ENCODE measurements around the gene PSMD2.

The PSMD2 gene

DNA sequence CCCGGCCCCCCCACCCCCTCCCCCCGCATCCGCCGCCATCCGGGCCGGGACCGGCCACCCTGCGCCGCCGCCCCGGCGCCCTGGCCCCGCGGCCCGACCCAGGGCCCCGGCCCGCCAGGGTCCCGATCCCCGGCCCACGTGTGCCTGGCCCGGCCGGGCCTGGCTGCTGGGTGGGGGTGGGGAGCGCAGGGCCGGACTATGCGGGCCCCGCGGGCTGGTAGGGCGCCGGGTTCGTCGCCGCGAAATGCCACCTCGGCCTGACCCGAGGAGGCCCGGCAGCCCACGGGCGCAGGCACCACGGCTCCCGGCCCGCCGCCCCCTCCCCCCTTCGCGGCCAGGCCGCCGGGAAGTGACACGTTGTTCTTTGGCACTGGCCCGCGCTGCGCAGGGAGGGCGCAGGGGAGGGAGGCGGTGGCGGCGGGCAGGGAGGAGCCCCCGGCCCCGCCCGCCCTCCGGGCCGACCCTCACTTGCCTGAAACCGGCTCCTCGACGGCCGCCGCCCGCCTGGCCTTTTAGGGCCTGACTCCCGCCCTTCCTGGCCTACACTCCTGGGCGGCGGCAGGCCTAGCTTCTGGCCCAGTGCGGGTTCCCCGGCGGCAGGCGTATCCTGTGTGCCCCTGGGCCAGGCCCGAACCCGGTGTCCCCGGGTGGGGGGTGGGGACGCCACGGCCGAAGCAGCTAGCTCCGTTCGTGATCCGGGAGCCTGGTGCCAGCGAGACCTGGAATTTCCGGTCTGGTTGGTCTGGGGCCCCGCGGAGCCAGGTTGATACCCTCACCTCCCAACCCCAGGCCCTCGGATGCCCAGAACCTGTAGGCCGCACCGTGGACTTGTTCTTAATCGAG lies 15.9 kb downstream of the PSMD2 start:
- Histone ChIP-seq H3K27ac (ENCODE audit: low read depth, low read length) (peak overlapping the region; percentile 98), H3K9ac (ENCODE audit: low read length) (peak overlapping the region; percentile 99), H3K27me3 (ENCODE audit: control insufficient read depth, insufficient read depth, low read length) (no peaks in the 10 kb centered on the region), H3K4me3 (ENCODE audit: low read length) (peak overlapping the region; percentile 94), H3K36me3 (ENCODE audit: control insufficient read depth, insufficient read depth, low read length) (peaks cover 5% of the 10 kb centered on the region), H3K4me1 (ENCODE audit: control insufficient read depth, insufficient read depth, low read length) (peaks cover 18% of the 10 kb centered on the region)

DNA sequence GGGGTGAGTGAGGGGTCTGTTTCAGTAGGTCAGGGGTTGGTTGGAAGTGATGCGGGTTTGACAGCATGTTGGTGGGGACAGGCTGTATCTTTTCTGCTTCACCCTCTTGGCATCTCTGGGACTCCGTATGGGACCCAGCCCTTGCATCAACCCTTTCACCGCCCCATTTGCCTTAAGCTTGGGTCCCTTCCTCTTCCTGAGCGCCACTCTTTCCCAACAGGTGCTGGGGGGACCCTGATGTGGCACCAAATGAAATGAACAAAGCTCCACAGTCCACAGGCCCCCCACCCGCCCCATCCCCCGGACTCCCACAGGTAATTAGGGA lies 16.5 kb downstream of the PSMD2 start:
- peak overlapping the region; percentile 99 for H3K9ac ChIP-seq (ENCODE audit: low read length)
- peak overlapping the region; percentile 94 for H3K4me3 ChIP-seq (ENCODE audit: low read length)
- no peaks in the 10 kb centered on the region for H3K27me3 ChIP-seq (ENCODE audit: control insufficient read depth, insufficient read depth, low read length)
- peak overlapping the region; percentile 98 for H3K27ac ChIP-seq (ENCODE audit: low read depth, low read length)
- H3K4me1 ChIP-seq (ENCODE audit: control insufficient read depth, insufficient read depth, low read length) = peaks cover 22% of the 10 kb centered on the region
- peaks cover 6% of the 10 kb centered on the region for H3K36me3 ChIP-seq (ENCODE audit: control insufficient read depth, insufficient read depth, low read length)

DNA sequence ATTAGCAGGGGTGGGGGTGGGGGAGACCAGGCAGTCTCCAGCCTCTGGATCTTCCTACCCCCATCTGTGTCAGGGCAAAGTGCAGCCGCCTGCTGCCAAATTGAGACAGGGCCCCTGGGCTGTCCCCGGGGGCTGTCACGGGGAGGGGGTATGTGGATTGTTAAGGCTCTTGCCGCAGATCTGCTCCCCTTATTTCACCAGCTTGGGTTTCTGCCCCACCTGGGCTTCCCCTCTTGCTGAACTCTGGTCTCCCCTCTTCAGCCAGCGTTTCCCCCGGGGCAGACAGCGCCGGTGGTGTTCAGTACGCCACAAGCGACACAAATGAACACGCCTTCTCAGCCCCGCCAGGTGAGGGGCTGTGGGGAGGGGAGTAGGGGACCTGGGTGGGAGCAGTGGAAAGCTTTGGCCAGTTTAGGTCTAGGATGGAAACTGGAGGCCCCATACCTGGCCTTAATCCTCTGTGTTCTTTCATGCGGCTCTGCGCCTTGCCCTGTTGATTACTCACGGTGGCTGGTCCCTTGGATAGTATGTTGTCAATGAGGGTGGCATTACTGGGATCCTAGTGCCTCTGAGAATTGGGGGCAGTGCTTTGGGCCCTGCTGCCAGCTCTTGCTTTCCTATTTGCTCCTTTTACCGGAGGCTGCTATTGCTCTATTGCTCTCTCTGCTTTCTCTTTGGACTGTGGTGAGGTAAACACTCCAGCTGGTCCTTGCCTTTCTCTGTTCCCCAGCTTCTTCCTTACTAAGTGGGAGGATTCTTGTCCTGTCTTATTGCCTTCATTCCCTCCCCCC lies 17.0 kb downstream of the PSMD2 start:
- H3K27ac ChIP-seq (ENCODE audit: low read depth, low read length) = peak overlapping the region; percentile 98
- peak overlapping the region; percentile 94 for H3K4me3 ChIP-seq (ENCODE audit: low read length)
- H3K36me3 ChIP-seq (ENCODE audit: control insufficient read depth, insufficient read depth, low read length) = peaks cover 11% of the 10 kb centered on the region
- no peaks in the 10 kb centered on the region for H3K27me3 ChIP-seq (ENCODE audit: control insufficient read depth, insufficient read depth, low read length)
- peak overlapping the region; percentile 24 for H3K9ac ChIP-seq (ENCODE audit: low read length)
- H3K4me1 ChIP-seq (ENCODE audit: control insufficient read depth, insufficient read depth, low read length) = peaks cover 25% of the 10 kb centered on the region

DNA sequence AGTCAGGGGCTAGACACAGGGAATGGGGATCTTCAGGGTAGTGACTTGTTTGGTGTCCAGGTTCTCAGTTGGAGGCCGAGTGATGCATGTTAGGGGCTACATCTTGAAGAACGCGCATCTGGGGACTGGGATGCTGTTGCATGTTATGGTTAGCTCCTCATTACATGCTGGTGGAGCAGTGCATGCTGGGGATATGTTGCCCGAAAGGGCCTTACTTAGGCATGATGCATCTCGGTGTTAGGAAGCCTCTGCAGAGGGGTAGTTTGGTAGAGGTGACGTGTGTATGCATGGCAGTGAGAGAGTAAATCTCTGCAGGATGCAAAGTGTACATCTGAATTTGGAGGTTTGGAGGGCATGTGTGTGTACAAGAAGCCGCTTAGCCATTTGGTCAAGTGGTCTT lies 17.8 kb downstream of the PSMD2 start:
- Histone ChIP-seq H3K9ac (ENCODE audit: low read length) (no peak overlapping the region), H3K27ac (ENCODE audit: low read depth, low read length) (peak overlapping the region; percentile 98), H3K36me3 (ENCODE audit: control insufficient read depth, insufficient read depth, low read length) (peaks cover 19% of the 10 kb centered on the region), H3K4me1 (ENCODE audit: control insufficient read depth, insufficient read depth, low read length) (peaks cover 25% of the 10 kb centered on the region), H3K4me3 (ENCODE audit: low read length) (peak overlapping the region; percentile 94), H3K27me3 (ENCODE audit: control insufficient read depth, insufficient read depth, low read length) (no peaks in the 10 kb centered on the region)

DNA sequence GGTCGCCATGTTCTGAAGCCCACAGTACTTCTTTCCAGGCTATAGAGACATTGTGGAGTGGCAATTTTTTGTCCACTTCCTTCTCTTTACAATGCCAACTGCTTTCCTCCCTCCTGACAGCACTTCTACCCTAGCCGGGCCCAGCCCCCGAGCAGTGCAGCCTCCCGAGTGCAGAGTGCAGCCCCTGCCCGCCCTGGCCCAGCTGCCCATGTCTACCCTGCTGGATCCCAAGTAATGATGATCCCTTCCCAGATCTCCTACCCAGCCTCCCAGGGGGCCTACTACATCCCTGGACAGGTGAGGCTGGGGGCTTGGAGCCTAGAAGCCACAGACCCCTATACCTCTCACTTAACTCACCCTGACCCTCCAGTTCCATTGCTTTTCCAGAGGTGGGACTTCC lies 18.2 kb downstream of the PSMD2 start:
- Histone ChIP-seq H3K4me1 (ENCODE audit: control insufficient read depth, insufficient read depth, low read length) (peaks cover 25% of the 10 kb centered on the region), H3K36me3 (ENCODE audit: control insufficient read depth, insufficient read depth, low read length) (peaks cover 23% of the 10 kb centered on the region), H3K27me3 (ENCODE audit: control insufficient read depth, insufficient read depth, low read length) (no peaks in the 10 kb centered on the region), H3K4me3 (ENCODE audit: low read length) (peak overlapping the region; percentile 94), H3K9ac (ENCODE audit: low read length) (no peak overlapping the region), H3K27ac (ENCODE audit: low read depth, low read length) (no peak overlapping the region)

DNA sequence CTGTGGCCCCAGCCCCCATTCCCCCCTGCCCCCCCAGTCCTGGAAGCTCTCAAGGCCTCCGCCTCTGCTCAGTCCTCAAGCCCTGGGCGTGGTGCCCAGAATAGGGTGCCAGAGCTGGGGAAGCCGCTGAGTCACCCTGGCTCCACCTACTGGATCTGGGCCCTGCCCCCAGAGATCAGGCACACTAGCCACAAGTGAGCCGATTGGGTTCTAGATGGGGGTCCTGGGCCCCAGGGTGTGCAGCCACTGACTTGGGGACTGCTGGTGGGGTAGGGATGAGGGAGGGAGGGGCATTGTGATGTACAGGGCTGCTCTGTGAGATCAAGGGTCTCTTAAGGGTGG lies 21.0 kb downstream of the PSMD2 start:
- H3K27ac ChIP-seq (ENCODE audit: low read depth, low read length) = peak overlapping the region; percentile 97

DNA sequence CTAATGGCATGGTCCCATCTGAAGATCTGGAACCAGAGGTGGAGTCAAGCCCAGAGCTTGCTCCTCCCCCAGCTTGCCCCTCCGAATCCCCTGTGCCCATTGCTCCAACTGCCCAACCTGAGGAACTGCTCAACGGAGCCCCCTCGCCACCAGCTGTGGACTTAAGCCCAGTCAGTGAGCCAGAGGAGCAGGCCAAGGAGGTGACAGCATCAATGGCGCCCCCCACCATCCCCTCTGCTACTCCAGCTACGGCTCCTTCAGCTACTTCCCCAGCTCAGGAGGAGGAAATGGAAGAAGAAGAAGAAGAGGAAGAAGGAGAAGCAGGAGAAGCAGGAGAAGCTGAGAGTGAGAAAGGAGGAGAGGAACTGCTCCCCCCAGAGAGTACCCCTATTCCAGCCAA lies 22.6 kb downstream of the PSMD2 start:
- H3K4me1 ChIP-seq (ENCODE audit: control insufficient read depth, insufficient read depth, low read length) = peaks cover 18% of the 10 kb centered on the region
- H3K27me3 ChIP-seq (ENCODE audit: control insufficient read depth, insufficient read depth, low read length) = no peaks in the 10 kb centered on the region
- no peak overlapping the region for H3K27ac ChIP-seq (ENCODE audit: low read depth, low read length)
- peaks cover 64% of the 10 kb centered on the region for H3K36me3 ChIP-seq (ENCODE audit: control insufficient read depth, insufficient read depth, low read length)
- no peak overlapping the region for H3K4me3 ChIP-seq (ENCODE audit: low read length)
- H3K9ac ChIP-seq (ENCODE audit: low read length) = no peak overlapping the region

More for the DNA sequence above, 21.0 kb downstream of the PSMD2 start:
- no peaks in the 10 kb centered on the region for H3K27me3 ChIP-seq (ENCODE audit: control insufficient read depth, insufficient read depth, low read length)
- H3K4me1 ChIP-seq (ENCODE audit: control insufficient read depth, insufficient read depth, low read length) = peaks cover 25% of the 10 kb centered on the region
- peak overlapping the region; percentile 56 for H3K4me3 ChIP-seq (ENCODE audit: low read length)
- no peak overlapping the region for H3K9ac ChIP-seq (ENCODE audit: low read length)
- peaks cover 50% of the 10 kb centered on the region for H3K36me3 ChIP-seq (ENCODE audit: control insufficient read depth, insufficient read depth, low read length)

DNA sequence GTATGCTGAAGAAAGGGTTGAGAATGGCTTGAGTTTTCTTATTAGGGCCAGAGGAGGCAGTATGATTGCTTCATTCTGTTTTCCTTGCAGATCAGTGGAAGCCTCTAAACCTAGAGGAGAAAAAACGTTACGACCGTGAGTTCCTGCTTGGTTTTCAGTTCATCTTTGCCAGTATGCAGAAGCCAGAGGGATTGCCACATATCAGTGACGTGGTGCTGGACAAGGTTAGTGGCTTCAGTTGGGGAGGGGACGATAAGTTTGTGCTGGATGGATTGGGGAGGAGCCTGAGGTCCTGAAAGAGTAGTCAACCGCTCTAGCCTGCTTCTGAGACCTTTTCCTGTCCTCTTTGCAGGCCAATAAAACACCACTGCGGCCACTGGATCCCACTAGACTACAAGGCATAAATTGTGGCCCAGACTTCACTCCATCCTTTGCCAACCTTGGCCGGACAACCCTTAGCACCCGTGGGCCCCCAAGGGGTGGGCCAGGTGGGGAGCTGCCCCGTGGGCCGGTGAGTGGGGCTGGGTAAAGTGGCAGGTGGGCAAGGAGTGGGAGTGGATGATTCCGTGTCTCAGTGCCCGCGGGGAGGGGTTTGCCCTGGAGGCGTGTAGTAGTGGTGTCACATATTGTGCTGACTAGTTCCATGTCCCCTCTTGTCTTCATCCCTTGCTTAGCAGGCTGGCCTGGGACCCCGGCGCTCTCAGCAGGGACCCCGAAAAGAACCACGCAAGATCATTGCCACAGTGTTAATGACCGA lies 23.9 kb downstream of the PSMD2 start:
- H3K4me1 ChIP-seq (ENCODE audit: control insufficient read depth, insufficient read depth, low read length) = peaks cover 18% of the 10 kb centered on the region
- H3K9ac ChIP-seq (ENCODE audit: low read length) = no peak overlapping the region
- no peak overlapping the region for H3K27ac ChIP-seq (ENCODE audit: low read depth, low read length)
- H3K36me3 ChIP-seq (ENCODE audit: control insufficient read depth, insufficient read depth, low read length) = peaks cover 71% of the 10 kb centered on the region
- H3K4me3 ChIP-seq (ENCODE audit: low read length) = no peak overlapping the region
- H3K27me3 ChIP-seq (ENCODE audit: control insufficient read depth, insufficient read depth, low read length) = no peaks in the 10 kb centered on the region

DNA sequence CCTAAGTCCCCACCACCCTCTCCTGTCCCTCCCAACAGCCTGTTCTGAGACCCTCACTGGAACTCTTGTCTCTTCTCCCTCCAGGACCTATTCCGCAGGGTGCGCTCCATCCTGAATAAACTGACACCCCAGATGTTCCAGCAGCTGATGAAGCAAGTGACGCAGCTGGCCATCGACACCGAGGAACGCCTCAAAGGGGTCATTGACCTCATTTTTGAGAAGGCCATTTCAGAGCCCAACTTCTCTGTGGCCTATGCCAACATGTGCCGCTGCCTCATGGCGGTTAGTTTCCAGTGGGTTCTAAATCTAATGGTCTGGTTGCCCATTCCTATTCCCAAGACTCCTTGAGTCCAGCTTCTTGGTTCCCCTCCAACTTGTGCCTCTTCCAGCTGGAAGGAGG lies 24.7 kb downstream of the PSMD2 start:
- Histone ChIP-seq H3K27me3 (ENCODE audit: control insufficient read depth, insufficient read depth, low read length) (no peaks in the 10 kb centered on the region), H3K4me1 (ENCODE audit: control insufficient read depth, insufficient read depth, low read length) (peaks cover 17% of the 10 kb centered on the region), H3K27ac (ENCODE audit: low read depth, low read length) (no peak overlapping the region), H3K4me3 (ENCODE audit: low read length) (no peak overlapping the region), H3K36me3 (ENCODE audit: control insufficient read depth, insufficient read depth, low read length) (peaks cover 77% of the 10 kb centered on the region), H3K9ac (ENCODE audit: low read length) (no peak overlapping the region)

DNA sequence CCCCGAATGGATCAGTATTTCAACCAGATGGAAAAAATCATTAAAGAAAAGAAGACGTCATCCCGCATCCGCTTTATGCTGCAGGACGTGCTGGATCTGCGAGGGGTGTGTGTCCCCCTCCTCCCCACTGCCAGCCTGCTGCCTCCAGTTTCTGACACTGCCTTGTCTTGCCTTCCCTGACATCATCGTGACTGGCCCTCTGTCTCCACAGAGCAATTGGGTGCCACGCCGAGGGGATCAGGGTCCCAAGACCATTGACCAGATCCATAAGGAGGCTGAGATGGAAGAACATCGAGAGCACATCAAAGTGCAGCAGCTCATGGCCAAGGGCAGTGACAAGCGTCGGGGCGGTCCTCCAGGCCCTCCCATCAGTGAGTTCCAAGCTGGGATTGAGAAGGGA lies 26.2 kb downstream of the PSMD2 start:
- H3K4me3 ChIP-seq (ENCODE audit: low read length) = no peak overlapping the region
- no peak overlapping the region for H3K27ac ChIP-seq (ENCODE audit: low read depth, low read length)
- no peak overlapping the region for H3K9ac ChIP-seq (ENCODE audit: low read length)
- H3K4me1 ChIP-seq (ENCODE audit: control insufficient read depth, insufficient read depth, low read length) = peaks cover 5% of the 10 kb centered on the region
- H3K36me3 ChIP-seq (ENCODE audit: control insufficient read depth, insufficient read depth, low read length) = peaks cover 83% of the 10 kb centered on the region
- H3K27me3 ChIP-seq (ENCODE audit: control insufficient read depth, insufficient read depth, low read length) = no peaks in the 10 kb centered on the region

DNA sequence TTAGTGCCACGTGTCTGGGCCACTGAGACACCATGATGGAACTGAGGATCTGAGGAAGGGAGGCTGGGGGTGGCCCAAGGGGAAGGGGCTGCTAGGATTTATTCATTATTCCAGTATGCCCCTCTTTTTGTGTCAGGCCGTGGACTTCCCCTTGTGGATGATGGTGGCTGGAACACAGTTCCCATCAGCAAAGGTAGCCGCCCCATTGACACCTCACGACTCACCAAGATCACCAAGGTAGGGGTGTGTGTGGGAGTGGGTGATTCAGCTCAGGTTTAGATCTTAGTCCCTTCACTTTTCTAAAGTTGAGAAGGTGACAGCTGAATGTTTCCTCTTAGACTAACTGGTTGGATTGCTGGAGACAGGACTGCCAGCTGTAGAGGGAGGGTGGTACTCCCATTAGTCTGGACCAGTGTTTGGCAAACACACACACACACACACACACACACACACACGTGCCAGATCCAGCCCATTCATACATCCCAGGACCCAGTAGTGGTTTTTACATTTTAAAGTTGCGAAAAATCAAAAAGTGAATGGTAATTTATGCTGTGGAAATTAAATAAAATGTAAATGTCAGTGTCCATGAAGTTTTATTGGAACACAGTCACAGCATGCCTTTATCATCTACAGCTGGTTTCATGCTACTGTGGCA lies 26.8 kb downstream of the PSMD2 start:
- H3K9ac ChIP-seq (ENCODE audit: low read length) = no peak overlapping the region
- no peak overlapping the region for H3K27ac ChIP-seq (ENCODE audit: low read depth, low read length)
- no peak overlapping the region for H3K4me3 ChIP-seq (ENCODE audit: low read length)
- H3K27me3 ChIP-seq (ENCODE audit: control insufficient read depth, insufficient read depth, low read length) = no peaks in the 10 kb centered on the region
- peaks cover 80% of the 10 kb centered on the region for H3K36me3 ChIP-seq (ENCODE audit: control insufficient read depth, insufficient read depth, low read length)
- no peaks in the 10 kb centered on the region for H3K4me1 ChIP-seq (ENCODE audit: control insufficient read depth, insufficient read depth, low read length)

DNA sequence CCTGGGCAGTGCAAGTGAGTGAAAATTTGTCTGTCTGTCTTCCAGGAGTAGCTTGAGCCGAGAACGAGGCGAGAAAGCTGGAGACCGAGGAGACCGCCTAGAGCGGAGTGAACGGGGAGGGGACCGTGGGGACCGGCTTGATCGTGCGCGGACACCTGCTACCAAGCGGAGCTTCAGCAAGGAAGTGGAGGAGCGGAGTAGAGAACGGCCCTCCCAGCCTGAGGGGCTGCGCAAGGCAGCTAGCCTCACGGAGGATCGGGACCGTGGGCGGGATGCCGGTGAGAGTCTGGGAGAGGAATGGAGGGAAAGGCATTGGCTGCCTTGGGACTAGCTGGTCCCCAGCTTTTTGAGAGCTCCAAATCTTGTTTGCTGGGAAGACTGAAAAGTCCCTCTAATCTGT lies 28.1 kb downstream of the PSMD2 start:
- peaks cover 80% of the 10 kb centered on the region for H3K36me3 ChIP-seq (ENCODE audit: control insufficient read depth, insufficient read depth, low read length)
- no peak overlapping the region for H3K27ac ChIP-seq (ENCODE audit: low read depth, low read length)
- H3K27me3 ChIP-seq (ENCODE audit: control insufficient read depth, insufficient read depth, low read length) = no peaks in the 10 kb centered on the region

More for the DNA sequence above, 28.1 kb downstream of the PSMD2 start:
- Histone ChIP-seq H3K4me1 (ENCODE audit: control insufficient read depth, insufficient read depth, low read length) (no peaks in the 10 kb centered on the region), H3K9ac (ENCODE audit: low read length) (no peak overlapping the region), H3K4me3 (ENCODE audit: low read length) (no peak overlapping the region)

Data from rectal smooth muscle tissue (tissue), 1 donor.